ENCODE results near the gene CNOT8. TPM values are rescaled to one million over a fixed set of nuclear protein-coding genes. Genes with fewer than 3 reads are reported as not detected.

CNOT8 gene
- total RNA-seq, 1 donor from 2014 or later: 53.1 TPM

DNA sequence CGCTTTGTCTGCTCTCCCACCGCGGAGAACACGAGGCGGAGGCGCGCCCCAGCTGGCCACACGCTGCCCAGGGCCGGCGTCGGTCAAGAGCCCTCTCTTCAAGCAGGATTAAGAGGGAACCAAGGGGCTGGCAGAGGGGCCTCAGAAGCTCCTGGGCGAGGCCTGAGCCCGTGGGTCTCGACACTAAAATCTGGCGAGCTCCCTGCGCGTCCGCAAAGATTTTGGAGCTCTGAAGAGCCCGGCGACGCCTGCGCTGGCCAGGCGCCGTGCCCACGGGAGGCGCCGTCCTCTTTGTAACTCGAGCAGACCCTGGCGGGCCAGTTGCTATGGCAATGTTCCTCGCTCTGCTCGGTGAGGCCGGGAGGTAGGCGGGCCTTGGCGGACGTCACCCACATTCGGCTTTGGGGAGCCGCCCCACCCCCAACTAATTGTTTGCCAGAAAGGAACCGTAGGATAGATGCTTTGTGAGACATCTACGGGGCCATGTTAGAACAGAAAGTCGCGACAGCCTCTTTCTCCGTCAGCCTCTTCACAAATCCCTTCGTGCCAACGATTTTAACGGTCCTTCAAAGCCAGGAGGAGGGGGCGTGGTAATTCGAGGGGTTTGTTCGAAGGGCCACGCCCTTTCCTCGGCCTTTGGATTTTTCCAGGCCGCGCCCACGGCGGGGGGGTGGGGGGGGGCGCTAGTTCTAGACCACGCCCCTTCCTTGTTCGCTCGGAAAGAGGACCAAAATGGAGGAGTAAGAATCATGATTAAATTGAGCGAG, 714 bp upstream of the CNOT8 start:
- no peaks in the 10 kb centered on the region for H3K9me3 Mint-ChIP-seq
- H3K27me3 Mint-ChIP-seq (ENCODE audit: low read depth): no peaks in the 10 kb centered on the region
- DNase-seq (ENCODE audit: low read depth, low spot score): peak; percentile 86
- TF ChIP-seq, protein P1, sequence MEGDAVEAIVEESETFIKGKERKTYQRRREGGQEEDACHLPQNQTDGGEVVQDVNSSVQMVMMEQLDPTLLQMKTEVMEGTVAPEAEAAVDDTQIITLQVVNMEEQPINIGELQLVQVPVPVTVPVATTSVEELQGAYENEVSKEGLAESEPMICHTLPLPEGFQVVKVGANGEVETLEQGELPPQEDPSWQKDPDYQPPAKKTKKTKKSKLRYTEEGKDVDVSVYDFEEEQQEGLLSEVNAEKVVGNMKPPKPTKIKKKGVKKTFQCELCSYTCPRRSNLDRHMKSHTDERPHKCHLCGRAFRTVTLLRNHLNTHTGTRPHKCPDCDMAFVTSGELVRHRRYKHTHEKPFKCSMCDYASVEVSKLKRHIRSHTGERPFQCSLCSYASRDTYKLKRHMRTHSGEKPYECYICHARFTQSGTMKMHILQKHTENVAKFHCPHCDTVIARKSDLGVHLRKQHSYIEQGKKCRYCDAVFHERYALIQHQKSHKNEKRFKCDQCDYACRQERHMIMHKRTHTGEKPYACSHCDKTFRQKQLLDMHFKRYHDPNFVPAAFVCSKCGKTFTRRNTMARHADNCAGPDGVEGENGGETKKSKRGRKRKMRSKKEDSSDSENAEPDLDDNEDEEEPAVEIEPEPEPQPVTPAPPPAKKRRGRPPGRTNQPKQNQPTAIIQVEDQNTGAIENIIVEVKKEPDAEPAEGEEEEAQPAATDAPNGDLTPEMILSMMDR (conservative IDR thresholded peaks at IDR 0.05): no peak
- peaks cover 4% of the 10 kb centered on the region for H3K36me3 Mint-ChIP-seq (ENCODE audit: low read depth)
- H3K27ac Mint-ChIP-seq (ENCODE audit: unreplicated experiment): peak overlapping the region; percentile 100
- peak overlapping the region; percentile 100 for H3K4me3 Mint-ChIP-seq
- peaks cover 31% of the 10 kb centered on the region for H3K4me1 Mint-ChIP-seq

DNA sequence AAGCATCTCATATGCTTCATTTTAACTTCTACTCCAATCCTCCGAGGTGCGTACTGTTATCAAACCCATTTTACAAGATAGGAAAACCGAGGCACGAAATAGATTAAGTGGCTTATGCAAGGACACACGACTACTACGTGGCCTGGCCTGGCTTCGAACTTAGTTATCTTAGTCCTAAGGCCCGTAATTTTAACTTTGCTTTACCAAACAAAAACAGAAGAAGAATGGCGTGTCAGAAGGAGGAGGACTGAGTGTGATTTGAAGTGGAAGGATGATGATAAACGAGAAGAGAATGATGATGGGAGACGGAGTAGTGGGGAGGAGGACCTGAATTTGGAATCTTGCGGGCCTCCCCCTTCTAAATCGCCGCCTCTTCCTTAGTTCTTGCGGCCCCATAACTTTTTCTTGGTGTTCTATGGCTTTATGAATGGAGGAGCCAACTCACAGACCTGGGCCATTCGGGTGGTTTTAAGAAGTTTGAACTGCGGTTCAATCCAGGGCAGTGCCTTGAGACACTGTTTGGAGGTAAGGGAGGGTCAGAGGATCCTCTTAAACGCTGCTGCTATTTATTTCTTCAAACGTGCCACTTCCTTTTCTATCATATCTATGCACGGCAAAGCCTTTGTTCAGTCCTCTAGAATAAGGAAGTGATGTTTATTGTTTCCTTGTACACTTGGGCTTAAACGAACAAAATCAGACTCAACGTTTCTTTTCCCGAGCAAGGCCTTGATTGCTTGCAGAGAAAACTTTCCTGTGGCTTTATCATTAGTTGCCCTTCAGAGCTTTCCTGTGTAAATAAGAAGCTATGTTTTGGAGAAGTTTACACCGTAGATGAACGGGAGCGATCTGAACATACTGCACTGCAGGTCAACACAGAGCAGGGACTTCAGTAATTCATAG, 795 bp downstream of the CNOT8 start:
- no peaks in the 10 kb centered on the region for H3K27me3 Mint-ChIP-seq (ENCODE audit: low read depth)
- TF ChIP-seq, protein P1 (conservative IDR thresholded peaks at IDR 0.05): no peak
- DNase-seq (ENCODE audit: low read depth, low spot score): no peak
- peak overlapping the region; percentile 100 for H3K27ac Mint-ChIP-seq (ENCODE audit: unreplicated experiment)
- peak overlapping the region; percentile 100 for H3K4me3 Mint-ChIP-seq
- no peaks in the 10 kb centered on the region for H3K9me3 Mint-ChIP-seq
- peaks cover 31% of the 10 kb centered on the region for H3K4me1 Mint-ChIP-seq
- peaks cover 7% of the 10 kb centered on the region for H3K36me3 Mint-ChIP-seq (ENCODE audit: low read depth)

DNA sequence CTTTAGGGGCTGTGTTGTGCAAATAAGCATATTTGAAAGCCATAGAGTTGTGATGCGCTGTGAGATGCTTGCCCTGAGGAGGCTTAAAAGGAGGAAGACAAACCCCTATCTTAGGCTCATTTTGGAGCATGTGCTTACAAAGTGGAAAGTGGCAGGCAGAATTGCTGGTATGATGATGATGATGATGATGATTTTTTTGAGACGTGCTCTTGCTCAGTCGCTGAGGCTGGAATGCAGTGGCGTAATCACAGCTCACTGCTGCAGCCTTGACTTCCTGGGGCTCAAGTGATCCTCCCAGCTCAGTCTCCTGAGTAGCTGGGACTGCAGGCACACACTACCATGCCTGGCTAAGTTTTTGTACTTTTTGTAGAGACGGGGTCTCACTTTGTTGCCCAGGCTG, 1.7 kb downstream of the CNOT8 start:
- H3K27me3 Mint-ChIP-seq (ENCODE audit: low read depth): no peaks in the 10 kb centered on the region
- peaks cover 10% of the 10 kb centered on the region for H3K36me3 Mint-ChIP-seq (ENCODE audit: low read depth)
- no peaks in the 10 kb centered on the region for H3K9me3 Mint-ChIP-seq
- TF ChIP-seq, protein P1 (conservative IDR thresholded peaks at IDR 0.05): no peak
- DNase-seq (ENCODE audit: low read depth, low spot score): no peak
- H3K4me1 Mint-ChIP-seq: peaks cover 31% of the 10 kb centered on the region
- H3K27ac Mint-ChIP-seq (ENCODE audit: unreplicated experiment): peak overlapping the region; percentile 85
- H3K4me3 Mint-ChIP-seq: peak overlapping the region; percentile 100

DNA sequence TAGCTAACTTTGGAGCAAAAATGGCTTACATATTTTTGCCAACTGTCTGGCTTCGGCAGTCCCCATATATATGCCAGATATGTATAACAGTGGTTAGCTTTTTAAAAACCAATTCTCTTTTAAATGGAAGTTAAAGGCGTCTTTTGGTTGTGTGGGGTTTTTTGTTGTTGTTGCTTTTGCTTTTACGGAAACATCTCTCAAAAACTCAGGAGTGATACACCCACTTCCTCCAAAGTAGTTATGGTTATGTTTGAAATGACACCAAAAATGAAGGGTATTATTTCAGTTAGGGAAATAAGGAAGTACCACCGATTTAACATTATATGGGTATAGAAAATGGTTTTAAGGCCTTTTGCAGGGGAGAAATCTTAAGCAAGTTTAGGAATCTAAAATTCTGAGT, 2.3 kb downstream of the CNOT8 start:
- H3K36me3 Mint-ChIP-seq (ENCODE audit: low read depth): peaks cover 13% of the 10 kb centered on the region
- peak overlapping the region; percentile 100 for H3K4me3 Mint-ChIP-seq
- H3K27ac Mint-ChIP-seq (ENCODE audit: unreplicated experiment): no peak overlapping the region
- peaks cover 31% of the 10 kb centered on the region for H3K4me1 Mint-ChIP-seq
- TF ChIP-seq, protein P1 (conservative IDR thresholded peaks at IDR 0.05): no peak
- no peak for DNase-seq (ENCODE audit: low read depth, low spot score)
- H3K27me3 Mint-ChIP-seq (ENCODE audit: low read depth): no peaks in the 10 kb centered on the region
- no peaks in the 10 kb centered on the region for H3K9me3 Mint-ChIP-seq

DNA sequence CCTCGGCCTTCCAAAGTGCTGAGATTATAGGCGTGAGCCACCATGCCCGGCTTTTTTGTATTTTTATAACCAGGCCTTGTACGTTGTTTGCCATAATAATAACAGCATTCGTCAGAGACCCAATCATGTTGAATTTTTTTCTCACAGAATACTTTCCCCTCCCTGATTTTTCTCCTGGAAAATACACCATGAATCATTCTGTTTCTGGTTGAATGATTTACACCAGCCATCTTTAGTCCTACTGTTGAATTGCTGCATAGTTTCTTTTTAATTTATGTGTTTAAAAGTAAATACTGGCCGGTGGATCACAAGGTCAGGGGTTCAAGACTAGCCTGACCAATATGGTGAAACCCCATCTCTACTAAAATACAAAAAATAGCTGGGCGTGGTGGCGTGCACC, 3.5 kb downstream of the CNOT8 start:
- Mint-ChIP-seq H3K4me1 (peaks cover 28% of the 10 kb centered on the region), H3K9me3 (no peaks in the 10 kb centered on the region), H3K36me3 (ENCODE audit: low read depth) (peaks cover 13% of the 10 kb centered on the region), H3K27ac (ENCODE audit: unreplicated experiment) (peak overlapping the region; percentile 40), H3K27me3 (ENCODE audit: low read depth) (no peaks in the 10 kb centered on the region), H3K4me3 (peak overlapping the region; percentile 52)
- DNase-seq (ENCODE audit: low read depth, low spot score): no peak
- TF ChIP-seq, protein P1 (conservative IDR thresholded peaks at IDR 0.05): no peak
